ENCODE measurements around the gene AUTS2.

DNA sequence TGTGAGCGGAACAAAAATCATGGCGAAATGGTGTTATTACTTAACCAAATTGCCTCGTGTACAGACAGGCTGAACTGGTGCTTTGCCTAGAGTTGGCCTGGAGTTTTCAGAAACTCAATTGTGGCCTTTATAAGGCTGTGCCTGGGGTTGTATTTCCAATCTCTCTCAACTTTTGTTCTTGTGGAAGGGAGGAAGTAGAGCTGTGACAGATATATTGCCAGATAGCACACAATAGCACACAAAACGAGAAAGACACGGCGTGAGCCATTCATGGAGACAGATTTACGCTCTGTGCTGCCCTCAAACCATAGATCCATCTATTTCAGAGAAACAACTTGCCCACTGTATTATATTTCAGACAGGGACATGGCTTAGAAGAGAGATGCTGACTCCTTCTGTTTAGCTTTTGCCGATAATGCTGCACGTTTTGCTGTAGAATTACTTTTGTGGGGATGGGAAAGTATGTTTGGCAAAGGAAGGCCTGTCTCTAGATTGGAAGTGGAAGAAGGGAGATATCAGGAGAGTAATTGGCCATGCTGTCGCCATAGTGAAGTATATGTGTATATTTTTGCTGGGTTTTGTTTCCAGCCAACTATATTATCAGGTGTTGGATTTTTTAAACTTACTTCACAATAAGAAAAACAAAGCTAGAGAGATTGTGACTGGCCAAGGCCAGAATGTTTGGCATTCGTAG lies 80.4 kb downstream of the AUTS2 start:
- peak; percentile 93 for TF ChIP-seq CTBP1 (IDR thresholded peaks at IDR 0.05; ENCODE audit: borderline replicate concordance)
- TF ChIP-seq FOXM1 (IDR thresholded peaks at IDR 0.05; ENCODE audit: borderline replicate concordance) = no peak
- no peak for TF ChIP-seq SP1 (IDR thresholded peaks at IDR 0.05)
- TF ChIP-seq ZNF384 (IDR thresholded peaks at IDR 0.05) = no peak
- no peak for TF ChIP-seq SUZ12 (IDR thresholded peaks at IDR 0.05)
- no peak for TF ChIP-seq BHLHE40 (IDR thresholded peaks at IDR 0.05; ENCODE audit: borderline replicate concordance)
- no peak for TF ChIP-seq FOXK2 (IDR thresholded peaks at IDR 0.05)
- peak; percentile 86 for TF ChIP-seq ARNT (IDR thresholded peaks at IDR 0.05)
- TF ChIP-seq FOXA1 (IDR thresholded peaks at IDR 0.05) = no peak
- no peak for TF ChIP-seq TARDBP (IDR thresholded peaks at IDR 0.05)
- no peak for TF ChIP-seq HDGF (IDR thresholded peaks at IDR 0.05; ENCODE audit: borderline replicate concordance)
- TF ChIP-seq LEF1 (IDR thresholded peaks at IDR 0.05; ENCODE audit: borderline replicate concordance) = no peak
- TF ChIP-seq L3MBTL2 (conservative IDR thresholded peaks at IDR 0.05) = no peak
- peak; percentile 94 for TF ChIP-seq PKNOX1 (IDR thresholded peaks at IDR 0.05)
